Measurements from ENCODE around the gene DMBT1.

GRCh38 chr10:122570920-122571319 lies 10.4 kb downstream of the DMBT1 start:
- TF ChIP-seq CTCF (IDR thresholded peaks at IDR 0.05) (no peak), POLR2A (IDR thresholded peaks at IDR 0.05) (no peak)
